Transverse colon (tissue), 3 donors: Measurements from ENCODE around the gene SDR9C7.
"Not testable (repeated sequence)": the region's sequence is repeated elsewhere in the genome, so short reads cannot be mapped to it uniquely, and the experiment has no call there.

ENCODE experiments used
- EP300 ChIP-seq: sonication (generic); formaldehyde crosslinking; IDR thresholded peaks from one replicate; pipeline ENCODE4 v1.6.1; 2017; ENCODE audit warnings: antibody characterized with exemption, low read depth
- TF ChIP-seq, protein P1 (sequence below), 5 experiments: fragments of 200-600 bp in 3 of 5; fragments of 450-650 bp in 2 of 5; sonication (generic) in 3 of 5; IDR thresholded peaks; 1 replicate in 2 of 5; 2 replicates in 3 of 5; pipeline ENCODE4 v1.5.1; 2016 to 2017; ENCODE audit warnings: antibody characterized with exemption in 5 of 5, inconsistent platforms in 3 of 5, mild to moderate bottlenecking in 2 of 5, moderate library complexity in 1 of 5

- not testable (repeated sequence) for TF ChIP-seq EP300
- TF ChIP-seq, protein P1, sequence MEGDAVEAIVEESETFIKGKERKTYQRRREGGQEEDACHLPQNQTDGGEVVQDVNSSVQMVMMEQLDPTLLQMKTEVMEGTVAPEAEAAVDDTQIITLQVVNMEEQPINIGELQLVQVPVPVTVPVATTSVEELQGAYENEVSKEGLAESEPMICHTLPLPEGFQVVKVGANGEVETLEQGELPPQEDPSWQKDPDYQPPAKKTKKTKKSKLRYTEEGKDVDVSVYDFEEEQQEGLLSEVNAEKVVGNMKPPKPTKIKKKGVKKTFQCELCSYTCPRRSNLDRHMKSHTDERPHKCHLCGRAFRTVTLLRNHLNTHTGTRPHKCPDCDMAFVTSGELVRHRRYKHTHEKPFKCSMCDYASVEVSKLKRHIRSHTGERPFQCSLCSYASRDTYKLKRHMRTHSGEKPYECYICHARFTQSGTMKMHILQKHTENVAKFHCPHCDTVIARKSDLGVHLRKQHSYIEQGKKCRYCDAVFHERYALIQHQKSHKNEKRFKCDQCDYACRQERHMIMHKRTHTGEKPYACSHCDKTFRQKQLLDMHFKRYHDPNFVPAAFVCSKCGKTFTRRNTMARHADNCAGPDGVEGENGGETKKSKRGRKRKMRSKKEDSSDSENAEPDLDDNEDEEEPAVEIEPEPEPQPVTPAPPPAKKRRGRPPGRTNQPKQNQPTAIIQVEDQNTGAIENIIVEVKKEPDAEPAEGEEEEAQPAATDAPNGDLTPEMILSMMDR (IDR thresholded peaks at IDR 0.05), result not testable (repeated sequence)
Observed at GRCh38 chr12:56965124-56965523, 30.9 kb upstream of the SDR9C7 start.
